GM10248 (cell line): ENCODE measurements around the gene ESYT1.
"Not testable (repeated sequence)": the region's sequence is repeated elsewhere in the genome, so short reads cannot be mapped to it uniquely, and the experiment has no call there.

Source experiments
- CTCF ChIA-PET: fragments of 300-600 bp; sonication (Branson Sonifier 250); formaldehyde crosslinking; extraction: SDS; loops from one replicate; lab custom pipeline; 2021; ENCODE audit warnings: antibody characterized with exemption; lab: Yijun Ruan, JAX
- POLR2A ChIA-PET: fragments of 350-650 bp; sonication (Branson Sonifier 250); formaldehyde crosslinking; extraction: SDS; loops from one replicate; lab custom pipeline; 2020; ENCODE audit warnings: antibody characterized with exemption; lab: Yijun Ruan, JAX
- DNase-seq: peaks from one replicate; pipeline ENCODE4 v3.0.0; 2012; ENCODE audit errors: extremely low spot score
- CTCF ChIP-seq: IDR thresholded peaks from 2 replicates; pipeline ENCODE4 v1.5.1; 2012; ENCODE audit warnings: mild to moderate bottlenecking, low read depth; ENCODE audit errors: extremely low read depth, missing control alignments, control extremely low read depth

Gene ESYT1

GRCh38 chr12:56155256-56155845, 27.3 kb downstream of the ESYT1 start:
- DNase-seq, result no peak
- POLR2A ChIA-PET, result no interaction called here
- CTCF ChIA-PET, result interaction anchor here (1.2 to 3.8 kb wide), 6 partner anchors 18 to 37 kb away, joined by 3 to 16 read pairs (median 4); partner anchors contain the start of genes ESYT1, SMARCC2 and ZC3H10
- TF ChIP-seq CTCF, result no peak

- ChIA-PET CTCF (interaction anchor here (1.0 to 3.8 kb wide), 6 partner anchors 9 to 38 kb away, joined by 3 to 16 read pairs (median 4); partner anchors contain the start of genes ESYT1, SMARCC2 and ZC3H10), POLR2A (interaction anchor here (0.7 kb wide), 1 partner anchor 326 kb away, joined by 5 read pairs; no protein-coding TSS in a partner anchor)
- not testable (repeated sequence) for DNase-seq
Observed at GRCh38 chr12:56156464-56157200, 28.6 kb downstream of the ESYT1 start.

- peak; percentile 81 for DNase-seq
- TF ChIP-seq CTCF, result peak; percentile 37
- ChIA-PET POLR2A (interaction anchor here (1.0 kb wide), 1 partner anchor 29 kb away, joined by 3 read pairs; the partner anchor contains the start of gene ESYT1), CTCF (interaction anchor here (1.0 to 3.8 kb wide), 7 partner anchors 10 to 480 kb away, joined by 3 to 16 read pairs (median 5); partner anchors contain the start of genes ESYT1, SMARCC2 and ZC3H10)
Observed at GRCh38 chr12:56157201-56158028, 29.3 kb downstream of the ESYT1 start.

- CTCF ChIA-PET, result interaction anchor here (0.7 to 2.2 kb wide), 10 partner anchors 14 to 479 kb away, joined by 3 to 10 read pairs (median 6); partner anchors contain the start of genes ESYT1, SMARCC2, STAT2 and ZC3H10
- peak; percentile 94 for DNase-seq
Observed at GRCh38 chr12:56158029-56158925, 30.2 kb downstream of the ESYT1 start, which contains the start of gene MYL6. MYL6 (plus strand) TSS chr12:56158359; CDS start chr12:56158402, 43 bp downstream.

GRCh38 chr12:56158926-56159461, 30.9 kb downstream of the ESYT1 start:
- ChIA-PET POLR2A (interaction anchor here (0.5 to 1.4 kb wide), 3 partner anchors 8 to 91 kb away, joined by 3 to 8 read pairs (median 6); partner anchors contain the start of gene SMARCC2), CTCF (interaction anchor here (0.7 to 2.2 kb wide), 12 partner anchors 13 to 478 kb away, joined by 3 to 10 read pairs (median 5); partner anchors contain the start of genes ESYT1, SMARCC2, STAT2 and ZC3H10)

More at GRCh38 chr12:56158029-56158925, 30.2 kb downstream of the ESYT1 start, which contains the start of gene MYL6:
- TF ChIP-seq CTCF, result no peak
- POLR2A ChIA-PET, result interaction anchor here (0.6 to 1.0 kb wide), 3 partner anchors 30 to 493 kb away, joined by 3 read pairs; partner anchors contain the start of gene ESYT1

More at GRCh38 chr12:56158926-56159461, 30.9 kb downstream of the ESYT1 start:
- peak; percentile 38 for DNase-seq
- no peak for TF ChIP-seq CTCF
